ENCODE results near the gene MYO15A. TPM values are rescaled to one million over a fixed set of nuclear protein-coding genes. Genes with fewer than 3 reads are reported as not detected.

The MYO15A gene
- total and polyA plus RNA-seq, 12 donors: 0.44 to 3.5 (median 0.88) TPM; not detected in 2

- no peak overlapping the region for H3K27ac ChIP-seq
Measured at GRCh38 chr17:18226284-18226945, 117.9 kb downstream of the MYO15A start.

GRCh38 chr17:18227635-18228034 lies 119.1 kb downstream of the MYO15A start:
- H3K36me3 ChIP-seq (replicated peaks in 1 of 2): no peaks in the 10 kb centered on the region
- H3K4me1 ChIP-seq (replicated peaks in 1 of 2): peaks cover 12 to 13% of the 10 kb centered on the region in 2 donors
- no peak overlapping the region for H3K4me3 ChIP-seq
- no peaks in the 10 kb centered on the region for H3K27me3 ChIP-seq
- H3K27ac ChIP-seq: no peak overlapping the region
- DNase-seq: no peak
- intact Hi-C loops (cut with DNase I): no loop called here
- 94 to 98% (median 97%) methylated on average over 4 to 5 of the region's 5 CpGs for WGBS, 4 donors
- TF ChIP-seq POLR2A (IDR thresholded peaks at IDR 0.05): no peak
- no peak for TF ChIP-seq CTCF (IDR thresholded peaks at IDR 0.05)
- no peaks in the 10 kb centered on the region for H3K9me3 ChIP-seq (replicated peaks in 1 of 3)

More at GRCh38 chr17:18226284-18226945, 117.9 kb downstream of the MYO15A start:
- DNase-seq: peak in 1 of 7 donors; percentile 23
- no peaks in the 10 kb centered on the region for H3K27me3 ChIP-seq
- H3K4me1 ChIP-seq (replicated peaks in 1 of 2): peaks cover 12 to 13% of the 10 kb centered on the region in 2 donors
- peak overlapping the region in 2 of 4 donors; percentile 78 to 84 for H3K4me3 ChIP-seq
- TF ChIP-seq POLR2A (IDR thresholded peaks at IDR 0.05) (no peak), CTCF (IDR thresholded peaks at IDR 0.05) (no peak)
- intact Hi-C loops (cut with DNase I): no loop called here
- H3K36me3 ChIP-seq (replicated peaks in 1 of 2): no peaks in the 10 kb centered on the region
- 19 to 28% (median 23%) methylated on average over 11 to 16 of the region's 16 CpGs for WGBS, 4 donors
- H3K9me3 ChIP-seq (replicated peaks in 1 of 3): no peaks in the 10 kb centered on the region

DNA sequence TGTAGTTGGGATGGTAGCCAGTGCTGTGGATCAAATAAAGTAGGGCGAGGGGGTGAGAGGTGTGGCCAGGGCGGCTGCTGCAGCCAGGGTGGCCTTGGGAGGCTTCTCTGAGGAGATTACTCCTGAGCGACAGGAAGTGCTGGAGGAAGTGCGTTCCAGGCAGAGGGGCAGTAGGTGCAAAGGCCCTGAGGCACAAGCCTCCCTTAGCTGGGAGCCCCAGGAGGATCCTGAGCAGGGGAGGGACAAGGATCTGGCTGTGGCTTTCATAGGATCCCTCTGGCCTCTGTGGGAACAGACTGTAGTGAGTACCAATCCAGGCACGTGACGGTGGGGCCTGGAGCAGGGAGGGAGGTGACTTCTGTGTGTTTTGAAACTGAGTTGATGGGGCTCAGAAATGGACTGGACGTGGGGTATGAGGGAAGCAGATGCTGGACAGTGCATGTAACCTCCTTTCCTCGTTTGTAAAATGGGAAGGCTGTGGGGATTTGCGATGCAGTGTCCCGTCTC lies 119.7 kb downstream of the MYO15A start:
- Histone ChIP-seq H3K36me3 (replicated peaks in 1 of 2) (no peaks in the 10 kb centered on the region), H3K4me3 (no peak overlapping the region), H3K9me3 (replicated peaks in 1 of 3) (no peaks in the 10 kb centered on the region), H3K4me1 (replicated peaks in 1 of 2) (peaks cover 12 to 13% of the 10 kb centered on the region in 2 donors), H3K27me3 (no peaks in the 10 kb centered on the region), H3K27ac (no peak overlapping the region)
- TF ChIP-seq POLR2A (IDR thresholded peaks at IDR 0.05): no peak
- TF ChIP-seq CTCF (IDR thresholded peaks at IDR 0.05): no peak
- intact Hi-C loops (cut with DNase I): no loop called here
- WGBS, 4 donors: 69 to 88% (median 86%) methylated on average over 10 of the region's 10 CpGs
- DNase-seq: peak in 2 of 7 donors; percentile 25 to 67

GRCh38 chr17:18229254-18229653 lies 120.7 kb downstream of the MYO15A start:
- peaks cover 12 to 13% of the 10 kb centered on the region in 2 donors for H3K4me1 ChIP-seq (replicated peaks in 1 of 2)
- H3K9me3 ChIP-seq (replicated peaks in 1 of 3): no peaks in the 10 kb centered on the region
- no peak overlapping the region for H3K27ac ChIP-seq
- H3K4me3 ChIP-seq: no peak overlapping the region
- no peak for TF ChIP-seq POLR2A (IDR thresholded peaks at IDR 0.05)
- TF ChIP-seq CTCF (IDR thresholded peaks at IDR 0.05): no peak
- DNase-seq: no peak
- peaks cover 0 to 6% of the 10 kb centered on the region in 2 donors for H3K36me3 ChIP-seq (replicated peaks in 1 of 2)
- intact Hi-C loops (cut with DNase I): no loop called here
- 46 to 76% (median 66%) methylated on average over 2 to 4 of the region's 4 CpGs for WGBS, 4 donors
- no peaks in the 10 kb centered on the region for H3K27me3 ChIP-seq

Other genes with a start within 250 kb of the MYO15A start
- 100 to 1,000 TPM in 1 of 9 donors, 10 to 100 TPM in 8; 29.6 to 437 (median 76.6) TPM for gene TOM1L2, start 136.4 kb upstream of the MYO15A start, total RNA-seq
- 10 to 100 TPM; 41.6 to 64.8 (median 46.5) TPM for gene TOM1L2, start 136.4 kb upstream of the MYO15A start, polyA plus RNA-seq
- gene DRC3, start 135.9 kb upstream of the MYO15A start, total RNA-seq: 1 to 10 TPM in 7 of 9 donors, under 1 TPM in 2; 0.17 to 9.1 (median 2.9) TPM
- gene DRC3, start 135.9 kb upstream of the MYO15A start, polyA plus RNA-seq: 10 to 100 TPM in 1 of 3 donors, 1 to 10 TPM in 2; 3.2 to 21.3 (median 7.9) TPM
- gene ATPAF2, start 69.6 kb upstream of the MYO15A start, total RNA-seq: 10 to 100 TPM; 32.5 to 68.6 (median 39.5) TPM
- gene ATPAF2, start 69.6 kb upstream of the MYO15A start, polyA plus RNA-seq: 10 to 100 TPM; 48.9 to 57.8 (median 51.2) TPM
- 10 to 100 TPM in 5 of 9 donors, 1 to 10 TPM in 4; 6.3 to 16.7 (median 11.1) TPM for gene GID4, start 69.3 kb upstream of the MYO15A start, total RNA-seq
- gene GID4, start 69.3 kb upstream of the MYO15A start, polyA plus RNA-seq: 10 to 100 TPM in 1 of 3 donors, 1 to 10 TPM in 2; 4.2 to 10.5 (median 4.3) TPM
- 10 to 100 TPM; 34.9 to 81.4 (median 41.2) TPM for gene DRG2, start 20.8 kb upstream of the MYO15A start, total RNA-seq
- 10 to 100 TPM; 17.1 to 97.1 (median 69.0) TPM for gene DRG2, start 20.8 kb upstream of the MYO15A start, polyA plus RNA-seq
- 100 to 1,000 TPM in 8 of 9 donors, 10 to 100 TPM in 1; 52.2 to 154 (median 140) TPM for gene ALKBH5, start 75.1 kb downstream of the MYO15A start, total RNA-seq
- 100 to 1,000 TPM in 1 of 3 donors, 10 to 100 TPM in 2; 28.4 to 118 (median 33.8) TPM for gene ALKBH5, start 75.1 kb downstream of the MYO15A start, polyA plus RNA-seq
- 10 to 100 TPM; 14.5 to 65.1 (median 44.3) TPM for gene LLGL1, start 116.9 kb downstream of the MYO15A start, total RNA-seq
- gene LLGL1, start 116.9 kb downstream of the MYO15A start, polyA plus RNA-seq: 10 to 100 TPM in 1 of 3 donors, 1 to 10 TPM in 2; 4.1 to 27.8 (median 8.9) TPM
- gene FLII, start 150.0 kb downstream of the MYO15A start, total RNA-seq: 100 to 1,000 TPM; 150 to 331 (median 295) TPM
- 100 to 1,000 TPM; 276 to 652 (median 461) TPM for gene FLII, start 150.0 kb downstream of the MYO15A start, polyA plus RNA-seq
- gene MIEF2, start 151.9 kb downstream of the MYO15A start, total RNA-seq: 10 to 100 TPM; 16.4 to 46.6 (median 27.9) TPM
- 10 to 100 TPM in 1 of 3 donors, 1 to 10 TPM in 2; 4.1 to 10.7 (median 9.5) TPM for gene MIEF2, start 151.9 kb downstream of the MYO15A start, polyA plus RNA-seq
- 10 to 100 TPM; 20.4 to 59.6 (median 31.3) TPM for gene TOP3A, start 206.2 kb downstream of the MYO15A start, total RNA-seq
- 10 to 100 TPM; 17.8 to 33.0 (median 19.2) TPM for gene TOP3A, start 206.2 kb downstream of the MYO15A start, polyA plus RNA-seq
- 10 to 100 TPM; 11.4 to 21.4 (median 17.8) TPM for gene SMCR8, start 206.5 kb downstream of the MYO15A start, total RNA-seq
- gene SMCR8, start 206.5 kb downstream of the MYO15A start, polyA plus RNA-seq: 10 to 100 TPM in 1 of 3 donors, 1 to 10 TPM in 2; 1.7 to 13.8 (median 4.6) TPM

Data from adrenal gland (tissue), 12 donors.